H9 (cell line): Measurements from ENCODE around the gene GTF2IRD2. TPM values are rescaled to one million over a fixed set of nuclear protein-coding genes. Genes with fewer than 3 reads are reported as not detected.
"Not testable (repeated sequence)": the region's sequence is repeated elsewhere in the genome, so short reads cannot be mapped to it uniquely, and the experiment has no call there.

Source experiments
- DNase-seq: peaks from one replicate; pipeline ENCODE4 v3.0.0-alpha.2; 2017
- H2AFZ ChIP-seq: one replicate; pipeline ENCODE4 v1.6.1; 2013; ENCODE audit warnings: mild to moderate bottlenecking, low read length, control low read depth, moderate library complexity
- H2AK5ac ChIP-seq: 2 replicates; pipeline ENCODE4 v1.6.1; 2013; ENCODE audit warnings: low read length, control low read depth, mixed read lengths; ENCODE audit not compliant: insufficient read length
- H2BK120ac ChIP-seq: one replicate; pipeline ENCODE4 v1.6.1; 2013; ENCODE audit warnings: low read depth, mild to moderate bottlenecking, low read length, control low read depth, inconsistent platforms; ENCODE audit not compliant: poor library complexity, severe bottlenecking
- H2BK12ac ChIP-seq: 2 replicates; pipeline ENCODE4 v1.6.1; 2013; ENCODE audit warnings: low read length, control low read depth, mixed read lengths, low read depth; ENCODE audit not compliant: insufficient read length
- H2BK15ac ChIP-seq: 2 replicates; pipeline ENCODE4 v1.6.1; 2013; ENCODE audit warnings: low read depth, low read length, control low read depth
- H2BK20ac ChIP-seq: one replicate; pipeline ENCODE4 v1.6.1; 2013; ENCODE audit warnings: low read depth, mild to moderate bottlenecking, low read length, control low read depth, inconsistent platforms; ENCODE audit not compliant: poor library complexity, severe bottlenecking
- H2BK5ac ChIP-seq: 2 replicates; pipeline ENCODE4 v1.6.1; 2013; ENCODE audit warnings: low read length, control low read depth, mixed read lengths; ENCODE audit not compliant: insufficient read length
- H3K14ac ChIP-seq: 2 replicates; pipeline ENCODE4 v1.6.1; 2013; ENCODE audit warnings: low read length, control low read depth; ENCODE audit not compliant: insufficient read depth
- H3K18ac ChIP-seq: 2 replicates; pipeline ENCODE4 v1.6.1; 2013; ENCODE audit warnings: low read depth, mild to moderate bottlenecking, mixed read lengths, low read length, control low read depth; ENCODE audit not compliant: insufficient read length
- H3K23ac ChIP-seq: 2 replicates; pipeline ENCODE4 v1.6.1; 2013; ENCODE audit warnings: low read length, control low read depth, mixed read lengths, low read depth; ENCODE audit not compliant: insufficient read length
- H3K23me2 ChIP-seq: 2 replicates; pipeline ENCODE4 v1.6.1; 2013; ENCODE audit warnings: low read depth, mild to moderate bottlenecking, mixed read lengths, low read length, control low read depth; ENCODE audit not compliant: insufficient read length, poor library complexity, severe bottlenecking
- H3K27ac ChIP-seq: 2 replicates; pipeline ENCODE4 v1.5.1; 2013; ENCODE audit warnings: low read length, control low read depth, mixed read lengths, low read depth; ENCODE audit not compliant: insufficient read length
- H3K27me3 ChIP-seq: 2 replicates; pipeline ENCODE4 v1.6.1; 2013; ENCODE audit warnings: low read length, control low read depth, inconsistent platforms; ENCODE audit not compliant: insufficient read depth
- H3K4ac ChIP-seq: 2 replicates; pipeline ENCODE4 v1.6.1; 2013; ENCODE audit warnings: low read depth, mild to moderate bottlenecking, control low read depth, inconsistent platforms, low read length, moderate library complexity
- H3K4me1 ChIP-seq: 2 replicates; pipeline ENCODE4 v1.6.1; 2013; ENCODE audit warnings: low read length, control low read depth, inconsistent platforms; ENCODE audit not compliant: insufficient read depth
- H3K4me2 ChIP-seq: 2 replicates; pipeline ENCODE4 v1.6.1; 2013; ENCODE audit warnings: low read length, control low read depth, mixed read lengths; ENCODE audit not compliant: insufficient read length, insufficient read depth
- H3K56ac ChIP-seq: 2 replicates; pipeline ENCODE4 v1.6.1; 2013; ENCODE audit warnings: low read depth, mild to moderate bottlenecking, mixed read lengths, low read length, control low read depth; ENCODE audit not compliant: insufficient read length
- H3K79me1 ChIP-seq: 2 replicates; pipeline ENCODE4 v1.6.1; 2013; ENCODE audit warnings: low read depth, mild to moderate bottlenecking, moderate library complexity, low read length, control low read depth, inconsistent platforms; ENCODE audit not compliant: insufficient read depth, poor library complexity, severe bottlenecking
- H3K79me2 ChIP-seq: 2 replicates; pipeline ENCODE4 v1.6.1; 2013; ENCODE audit warnings: low read length, control low read depth, inconsistent platforms; ENCODE audit not compliant: insufficient read depth
- H3K9ac ChIP-seq: 2 replicates; pipeline ENCODE4 v1.6.1; 2013; ENCODE audit warnings: low read length, control low read depth, mixed read lengths; ENCODE audit not compliant: insufficient read length; ENCODE audit errors: extremely low read depth
- H3K9me3 ChIP-seq: one replicate; pipeline ENCODE4 v1.6.1; 2013; ENCODE audit warnings: low read depth, low read length, inconsistent platforms; ENCODE audit not compliant: control insufficient read depth
- H3T11ph ChIP-seq: one replicate; pipeline ENCODE4 v1.6.1; 2013; ENCODE audit warnings: mild to moderate bottlenecking, low read length, control low read depth, inconsistent platforms
- H4K20me1 ChIP-seq: one replicate; pipeline ENCODE4 v1.6.1; 2013; ENCODE audit not compliant: control insufficient read depth, insufficient read length, insufficient read depth
- H4K5ac ChIP-seq: 2 replicates; pipeline ENCODE4 v1.6.1; 2013; ENCODE audit warnings: low read depth, mild to moderate bottlenecking, mixed read lengths, low read length, control low read depth; ENCODE audit not compliant: insufficient read length
- H4K8ac ChIP-seq: replicated peaks from 2 replicates; pipeline ENCODE4 v1.6.1; 2013; ENCODE audit warnings: low read length, control low read depth, mixed read lengths, low read depth; ENCODE audit not compliant: insufficient read length
- H4K91ac ChIP-seq: 2 replicates; pipeline ENCODE4 v1.6.1; 2013; ENCODE audit warnings: low read depth, mild to moderate bottlenecking, moderate library complexity, mixed read lengths, low read length, control low read depth; ENCODE audit not compliant: insufficient read length
- H3K27ac Mint-ChIP-seq, 3 experiments: 2 replicates in 2 of 3; 3 replicates in 1 of 3; pipeline ENCODE4 v1.8.0; 2020 to 2021; ENCODE audit warnings: mixed read lengths in 3 of 3, mild to moderate bottlenecking in 1 of 3, moderate library complexity in 1 of 3
- H3K27me3 Mint-ChIP-seq: 2 replicates; pipeline ENCODE4 v1.8.0; 2021; ENCODE audit warnings: low read depth, mild to moderate bottlenecking, moderate library complexity, mixed read lengths
- H3K36me3 Mint-ChIP-seq, 3 experiments: 2 replicates in 2 of 3; 3 replicates in 1 of 3; pipeline ENCODE4 v1.8.0; 2020 to 2021; ENCODE audit warnings: low read depth in 3 of 3, mixed read lengths in 3 of 3; ENCODE audit not compliant: insufficient read depth in 1 of 3
- H3K4me1 Mint-ChIP-seq, 2 experiments: 2 replicates each; pipeline ENCODE4 v1.8.0; 2020; ENCODE audit warnings: mixed read lengths in 2 of 2
- H3K4me3 Mint-ChIP-seq, 2 experiments: 2 replicates in 1 of 2; 3 replicates in 1 of 2; pipeline ENCODE4 v1.8.0; 2020 to 2021; ENCODE audit warnings: mild to moderate bottlenecking in 2 of 2, mixed read lengths in 2 of 2, moderate library complexity in 1 of 2
- H3K9me3 Mint-ChIP-seq, 2 experiments: 2 replicates in 1 of 2; 3 replicates in 1 of 2; pipeline ENCODE4 v1.8.0; 2020; ENCODE audit warnings: mild to moderate bottlenecking in 2 of 2, mixed read lengths in 2 of 2, moderate library complexity in 1 of 2
- WGBS: extraction: QIAGEN DNeasy Blood & Tissue Kit; methylation state at CpG from one replicate; pipeline ENCODE4 v1.1.7; 2013; ENCODE audit warnings: missing lambda C conversion rate, low lambda C conversion rate, mixed read lengths; ENCODE audit not compliant: insufficient read length; ENCODE audit errors: extremely low coverage; 5-methylcytosine and 5-hydroxymethylcytosine counted together
- total RNA-seq: library from RNA; stranded (reverse); gene quantifications from 2 replicates; pipeline ENCODE4 v1.2.1, GENCODE V29; 2021

GTF2IRD2 gene
- total RNA-seq, 1 experiment from 2014 or later: 9.1 TPM

- H3T11ph ChIP-seq, H3K9me3 Mint-ChIP-seq, H3K4me2 ChIP-seq, H3K4me3 Mint-ChIP-seq, H3K27me3 ChIP-seq, DNase-seq, H4K8ac ChIP-seq, H3K4me1 ChIP-seq, H2BK15ac ChIP-seq, H3K79me2 ChIP-seq, H3K27me3 Mint-ChIP-seq, H4K91ac ChIP-seq, H3K9ac ChIP-seq, H3K56ac ChIP-seq, H4K5ac ChIP-seq, H3K14ac ChIP-seq, H2BK12ac ChIP-seq, H3K79me1 ChIP-seq, H4K20me1 ChIP-seq, H2AK5ac ChIP-seq, H3K18ac ChIP-seq, H3K4me1 Mint-ChIP-seq, H3K9me3 ChIP-seq, H2AFZ ChIP-seq, H3K23ac ChIP-seq, H3K27ac ChIP-seq, H3K4ac ChIP-seq, H3K27ac Mint-ChIP-seq, H2BK20ac ChIP-seq, H2BK120ac ChIP-seq, H3K23me2 ChIP-seq, H3K36me3 Mint-ChIP-seq, H2BK5ac ChIP-seq: not testable (repeated sequence)
- WGBS: no CpG with 5 or more reads among the region's 6 CpGs
These were observed 69.7 kb downstream of the GTF2IRD2 start for GRCh38 chr7:74781746-74782145.

GRCh38 chr7:74779053-74779452, 72.4 kb downstream of the GTF2IRD2 start:
- H4K5ac ChIP-seq, H3K23ac ChIP-seq, H2BK5ac ChIP-seq, H3K36me3 Mint-ChIP-seq, H3K14ac ChIP-seq, H2AK5ac ChIP-seq, H3K79me1 ChIP-seq, H2BK15ac ChIP-seq, H2BK120ac ChIP-seq, H3K9me3 Mint-ChIP-seq, H4K20me1 ChIP-seq, H3K18ac ChIP-seq, H3K4me3 Mint-ChIP-seq, H2BK12ac ChIP-seq, H4K8ac ChIP-seq, H3K9ac ChIP-seq, H3T11ph ChIP-seq, H3K23me2 ChIP-seq, H3K79me2 ChIP-seq, H3K4me1 Mint-ChIP-seq, H2AFZ ChIP-seq, DNase-seq, H4K91ac ChIP-seq, H3K9me3 ChIP-seq, H3K27ac ChIP-seq, H3K27me3 ChIP-seq, H3K4me2 ChIP-seq, H3K4me1 ChIP-seq, H3K27me3 Mint-ChIP-seq, H3K27ac Mint-ChIP-seq, H2BK20ac ChIP-seq, H3K56ac ChIP-seq, H3K4ac ChIP-seq: not testable (repeated sequence)
- WGBS: no CpG with 5 or more reads among the region's 17 CpGs
